HEK293T (cell line): ENCODE results near the gene TMC1.

ENCODE experiments used
- ELF4 ChIP-seq: fragments of 450-650 bp; IDR thresholded peaks from 2 replicates; pipeline ENCODE4 v1.6.1; 2017; ENCODE audit warnings: antibody characterized with exemption
- FOXA1 ChIP-seq: fragments of 450-650 bp; IDR thresholded peaks from 2 replicates; pipeline ENCODE4 v1.6.1; 2016; ENCODE audit warnings: mild to moderate bottlenecking
- FOXM1 ChIP-seq: fragments of 450-650 bp; IDR thresholded peaks from 2 replicates; pipeline ENCODE4 v1.6.1; 2017; ENCODE audit warnings: mild to moderate bottlenecking, borderline replicate concordance
- HDGF ChIP-seq: fragments of 450-650 bp; IDR thresholded peaks from 2 replicates; pipeline ENCODE4 v1.6.1; 2017; ENCODE audit warnings: antibody characterized with exemption, borderline replicate concordance
- L3MBTL2 ChIP-seq: fragments of 450-650 bp; conservative IDR thresholded peaks from 2 replicates; pipeline ENCODE4 v1.6.1; 2016; ENCODE audit warnings: mild to moderate bottlenecking
- SP1 ChIP-seq: fragments of 450-650 bp; IDR thresholded peaks from 2 replicates; pipeline ENCODE4 v1.6.1; 2017
- SUZ12 ChIP-seq: fragments of 450-650 bp; IDR thresholded peaks from 2 replicates; pipeline ENCODE4 v1.6.1; 2016; ENCODE audit warnings: mild to moderate bottlenecking
- TARDBP ChIP-seq: fragments of 450-650 bp; IDR thresholded peaks from 2 replicates; pipeline ENCODE4 v1.6.1; 2016
- ZNF384 ChIP-seq: fragments of 450-650 bp; IDR thresholded peaks from 2 replicates; pipeline ENCODE4 v1.6.1; 2016

DNA sequence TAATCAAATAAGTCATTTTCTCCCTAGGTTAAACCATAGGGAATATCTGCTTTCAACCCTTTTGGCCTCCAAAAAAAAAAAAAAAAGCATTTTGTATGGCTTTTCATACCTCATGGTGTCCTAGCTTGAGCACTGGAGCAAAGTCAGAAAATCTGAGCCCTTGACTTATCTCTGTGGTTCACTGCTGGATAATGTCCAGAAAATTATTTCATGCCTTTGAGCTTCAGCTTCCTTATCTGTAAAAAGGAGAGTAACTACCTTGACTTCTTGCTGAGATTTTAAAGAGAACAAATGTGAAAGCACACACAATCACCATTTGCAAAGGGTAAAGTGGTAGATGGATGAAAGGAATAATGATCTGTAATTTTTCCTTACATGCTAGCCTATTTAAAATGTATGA lies 265.5 kb downstream of the TMC1 start:
- TF ChIP-seq SP1: no peak
- TF ChIP-seq FOXA1: no peak
- no peak for TF ChIP-seq TARDBP
- no peak for TF ChIP-seq FOXM1
- no peak for TF ChIP-seq SUZ12
- no peak for TF ChIP-seq ELF4
- TF ChIP-seq HDGF: no peak
- no peak for TF ChIP-seq ZNF384
- no peak for TF ChIP-seq L3MBTL2
